ENCODE measurements around the gene CDKAL1.

DNA sequence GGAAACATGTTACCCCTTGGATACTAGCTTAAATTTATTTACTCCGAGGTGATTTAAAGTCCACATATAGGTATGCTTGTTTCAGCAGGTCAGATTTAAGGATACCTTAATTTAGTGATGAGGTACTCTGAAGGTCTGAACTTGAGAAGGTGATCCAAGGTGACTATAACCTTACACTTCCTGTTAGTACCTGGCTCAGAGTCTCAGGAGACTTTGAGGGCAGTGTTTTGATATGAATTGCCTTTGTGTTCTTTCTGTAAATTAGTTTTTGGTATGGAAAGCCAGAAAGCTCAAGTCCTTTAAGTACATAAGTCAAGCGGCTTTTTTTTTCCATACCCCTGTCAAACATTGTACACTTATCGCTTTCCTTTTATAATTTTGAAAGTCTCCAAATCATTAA, 489.0 kb downstream of the CDKAL1 start:
- TF ChIP-seq CTCF (IDR thresholded peaks at IDR 0.05; ENCODE audit: extremely low read depth in 1 of 2, insufficient read depth in 1 of 2, low read depth in 1 of 2, low read length in 2 of 2) (no peak), POLR2AphosphoS5 (IDR thresholded peaks at IDR 0.05; ENCODE audit: insufficient read depth, low read depth, low read length) (no peak), POLR2A (IDR thresholded peaks at IDR 0.05; ENCODE audit: low read depth, low read length) (no peak), FOS (IDR thresholded peaks at IDR 0.05; ENCODE audit: borderline replicate concordance, insufficient read depth, low read length) (no peak)
